Stimulated activated naive B cell treated with anti-CD40 and anti-IgM and Interleukin-4, amounts not matched to agents 10 μg/mL and 1 μg/mL and 100 μg/mL, for 72 hours (primary cell): Measurements from ENCODE around the gene MICALL2.

Experiments
- ATAC-seq, 2 donors: fragments of 150-1000 bp; cut with Tn5 transposase; replicated peaks; 2 replicates each; pipeline ENCODE4 v1.10.0; 2021; ENCODE audit warnings: moderate library complexity in 1 of 2
- DNase-seq: peaks from one replicate; pipeline ENCODE4 v3.0.0; 2021
- H3K27ac Mint-ChIP-seq: one replicate; pipeline ENCODE4 v1.8.0; 2022; ENCODE audit warnings: mild to moderate bottlenecking, mixed read lengths
- H3K27me3 Mint-ChIP-seq, 2 donors: one replicate each; pipeline ENCODE4 v1.8.0; 2022; ENCODE audit warnings: mixed read lengths in 2 of 2
- H3K36me3 Mint-ChIP-seq, 2 donors: one replicate each; pipeline ENCODE4 v1.8.0; 2022; ENCODE audit warnings: mixed read lengths in 2 of 2, mild to moderate bottlenecking in 1 of 2
- H3K4me1 Mint-ChIP-seq, 2 donors: one replicate each; pipeline ENCODE4 v1.8.0; 2022; ENCODE audit warnings: mixed read lengths in 2 of 2, mild to moderate bottlenecking in 1 of 2
- H3K4me3 Mint-ChIP-seq, 2 donors: one replicate each; pipeline ENCODE4 v1.8.0; 2022; ENCODE audit warnings: mild to moderate bottlenecking in 2 of 2, mixed read lengths in 2 of 2, moderate library complexity in 1 of 2
- H3K9me3 Mint-ChIP-seq, 2 donors: one replicate each; pipeline ENCODE4 v1.8.0; 2022; ENCODE audit warnings: mixed read lengths in 2 of 2, mild to moderate bottlenecking in 1 of 2

Gene MICALL2

DNA sequence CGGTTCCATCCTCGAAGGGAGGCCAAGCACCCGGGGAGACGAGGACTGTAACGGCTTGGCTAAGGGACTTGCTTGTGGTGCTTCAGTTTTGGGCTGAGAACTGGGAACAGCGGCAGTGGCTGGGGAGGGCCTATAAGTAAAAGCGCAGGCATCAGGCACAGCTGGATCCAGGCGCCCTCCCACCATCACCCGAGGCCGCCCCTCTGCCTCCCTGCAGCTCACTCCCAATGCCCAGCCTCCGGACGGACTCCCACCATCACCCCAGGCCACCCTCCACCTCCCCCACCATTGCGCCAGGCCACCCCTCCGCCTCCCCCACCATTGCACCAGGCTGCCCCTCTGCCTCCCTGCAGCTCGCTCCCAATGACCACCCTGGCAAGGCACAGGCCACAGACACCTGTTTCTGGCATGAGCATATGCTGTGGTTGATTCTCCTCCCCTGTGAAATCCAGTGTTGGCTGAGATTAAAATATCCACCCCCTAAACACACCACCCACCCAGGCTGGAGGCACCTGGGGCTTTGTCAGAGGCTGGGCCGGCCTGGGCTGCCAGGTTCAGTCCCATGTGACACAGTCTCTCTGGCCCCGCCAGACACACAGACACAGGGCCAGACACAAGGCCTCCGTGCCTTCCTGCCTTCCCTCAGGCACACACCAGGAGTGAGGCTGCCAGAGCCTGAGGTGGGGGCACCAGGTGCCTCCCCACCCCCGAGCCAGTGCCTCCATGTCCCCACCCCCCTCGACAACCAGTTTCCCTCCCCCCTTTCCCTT, 16.7 kb downstream of the MICALL2 start:
- Mint-ChIP-seq H3K9me3 (no peaks in the 10 kb centered on the region), H3K36me3 (no peaks in the 10 kb centered on the region), H3K4me3 (no peak overlapping the region), H3K27me3 (no peaks in the 10 kb centered on the region), H3K27ac (no peak overlapping the region), H3K4me1 (no peaks in the 10 kb centered on the region)
- DNase-seq (no peak), ATAC-seq (no peak)

- H3K36me3 Mint-ChIP-seq, result no peaks in the 10 kb centered on the region
- H3K27ac Mint-ChIP-seq, result no peak overlapping the region
- DNase-seq (no peak), ATAC-seq (no peak)
- no peaks in the 10 kb centered on the region for H3K4me1 Mint-ChIP-seq
- H3K9me3 Mint-ChIP-seq, result no peaks in the 10 kb centered on the region
- H3K4me3 Mint-ChIP-seq, result no peak overlapping the region
- no peaks in the 10 kb centered on the region for H3K27me3 Mint-ChIP-seq
These were observed 17.5 kb downstream of the MICALL2 start for GRCh38 chr7:1441615-1442354.

DNA sequence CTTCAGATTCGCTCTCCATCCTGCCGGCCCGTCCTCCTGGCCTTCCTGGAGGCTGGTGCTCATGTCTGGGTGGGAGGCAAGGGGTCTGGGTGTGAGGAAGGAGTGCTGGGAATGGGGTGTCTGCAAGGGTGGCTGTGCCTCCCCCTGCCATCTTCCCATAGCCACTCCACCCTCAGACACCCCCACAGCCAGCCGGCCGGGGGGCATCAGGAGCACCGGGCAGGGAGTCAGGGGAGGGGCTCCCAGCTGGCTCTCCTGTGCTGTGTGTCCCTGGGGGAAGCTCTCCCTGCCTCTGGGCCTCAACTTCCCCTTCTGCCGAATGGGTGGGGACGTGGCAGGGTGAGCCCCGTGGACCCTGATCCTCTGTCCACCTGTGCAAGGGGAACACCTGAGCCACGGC, 18.6 kb downstream of the MICALL2 start:
- Mint-ChIP-seq H3K4me1 (no peaks in the 10 kb centered on the region), H3K36me3 (no peaks in the 10 kb centered on the region), H3K27ac (peak overlapping the region; percentile 37), H3K27me3 (no peaks in the 10 kb centered on the region), H3K4me3 (no peak overlapping the region), H3K9me3 (no peaks in the 10 kb centered on the region)
- DNase-seq (no peak), ATAC-seq (no peak)

DNA sequence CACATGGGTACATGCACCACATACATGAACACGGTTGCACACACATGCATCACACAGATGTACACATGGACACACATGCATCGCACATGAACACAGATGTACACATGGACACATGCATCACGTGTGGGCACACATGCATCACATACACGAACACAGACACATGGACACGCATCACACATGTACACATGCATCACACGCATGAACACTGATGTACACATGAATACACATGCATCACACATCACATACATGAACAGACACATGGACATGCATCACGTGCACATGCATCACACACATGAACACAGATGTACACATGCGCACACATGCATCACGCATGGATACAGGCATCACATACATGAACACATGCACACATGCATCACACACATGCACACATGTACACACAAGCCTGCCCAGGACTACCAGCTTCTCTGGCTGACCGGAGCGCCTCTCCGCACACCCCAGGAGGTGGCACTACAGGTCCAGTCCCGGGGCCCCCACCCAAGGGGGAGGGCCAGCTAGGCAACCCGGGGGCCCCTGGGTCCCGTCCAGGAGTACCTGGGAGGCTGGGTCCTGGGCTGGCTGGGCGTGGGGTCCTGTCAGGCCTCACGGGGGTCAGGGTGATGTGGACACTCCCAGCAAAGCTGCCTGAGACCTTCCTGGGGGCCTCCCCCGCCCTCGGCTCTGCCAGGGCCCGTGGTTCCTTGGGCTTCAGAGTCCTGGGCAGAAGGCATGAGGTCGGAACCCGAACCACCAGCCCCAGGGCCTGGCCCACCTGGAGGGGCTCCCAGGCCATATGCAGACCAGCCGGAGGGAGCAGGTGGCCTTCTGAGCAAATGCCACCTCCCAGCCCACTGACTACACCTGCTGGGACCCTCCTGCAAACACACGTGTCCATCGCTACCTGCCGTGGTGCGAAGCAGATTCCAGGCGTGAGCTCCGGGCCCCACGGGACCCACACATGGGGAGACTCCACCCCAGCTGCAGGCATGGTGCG, 19.6 kb downstream of the MICALL2 start:
- no peaks in the 10 kb centered on the region for H3K9me3 Mint-ChIP-seq
- DNase-seq (no peak), ATAC-seq (no peak)
- H3K4me1 Mint-ChIP-seq, result no peaks in the 10 kb centered on the region
- no peak overlapping the region for H3K4me3 Mint-ChIP-seq
- H3K36me3 Mint-ChIP-seq, result no peaks in the 10 kb centered on the region
- peak overlapping the region; percentile 71 for H3K27ac Mint-ChIP-seq
- no peaks in the 10 kb centered on the region for H3K27me3 Mint-ChIP-seq

DNA sequence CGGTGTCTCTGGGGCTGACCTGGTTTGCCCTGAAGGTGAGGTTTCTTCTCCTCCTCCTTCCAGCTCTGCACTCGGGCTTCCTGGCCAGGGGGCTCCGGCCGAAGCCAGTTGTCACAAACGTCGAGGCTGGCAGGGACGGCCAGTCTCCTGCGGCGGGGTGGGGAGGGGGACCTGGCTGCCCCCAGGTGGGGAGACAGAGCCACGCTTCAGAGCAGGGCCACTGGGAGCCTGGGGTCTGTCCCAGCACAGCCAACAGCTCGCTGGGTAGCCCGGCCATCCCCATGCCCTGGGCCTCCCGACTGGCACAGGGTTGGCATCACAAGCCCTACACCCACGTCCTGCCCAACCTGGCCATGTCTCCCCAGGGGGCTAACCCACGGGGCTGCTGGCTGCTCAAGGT, 20.4 kb downstream of the MICALL2 start:
- no peaks in the 10 kb centered on the region for H3K27me3 Mint-ChIP-seq
- H3K9me3 Mint-ChIP-seq, result no peaks in the 10 kb centered on the region
- ATAC-seq, result no peak
- DNase-seq, result no peak
- H3K4me1 Mint-ChIP-seq, result no peaks in the 10 kb centered on the region
- H3K4me3 Mint-ChIP-seq, result no peak overlapping the region
- H3K36me3 Mint-ChIP-seq, result no peaks in the 10 kb centered on the region
- H3K27ac Mint-ChIP-seq, result no peak overlapping the region

- no peaks in the 10 kb centered on the region for H3K36me3 Mint-ChIP-seq
- no peak overlapping the region for H3K27ac Mint-ChIP-seq
- no peak for ATAC-seq
- no peaks in the 10 kb centered on the region for H3K9me3 Mint-ChIP-seq
- H3K4me1 Mint-ChIP-seq, result no peaks in the 10 kb centered on the region
- no peak overlapping the region for H3K4me3 Mint-ChIP-seq
- no peak for DNase-seq
- H3K27me3 Mint-ChIP-seq, result peaks cover 0 to under 1% of the 10 kb centered on the region in 2 donors
These were observed 21.1 kb downstream of the MICALL2 start for GRCh38 chr7:1438208-1438607.

- Mint-ChIP-seq H3K4me3 (no peak overlapping the region), H3K9me3 (no peaks in the 10 kb centered on the region), H3K36me3 (no peaks in the 10 kb centered on the region), H3K27ac (no peak overlapping the region), H3K4me1 (peaks cover 2 to 7% of the 10 kb centered on the region in 2 donors), H3K27me3 (peaks cover 8 to 10% of the 10 kb centered on the region in 2 donors)
- DNase-seq, result no peak
- no peak for ATAC-seq
These were observed 22.0 kb downstream of the MICALL2 start for GRCh38 chr7:1437155-1437880.

- Mint-ChIP-seq H3K27me3 (peaks cover 12 to 13% of the 10 kb centered on the region in 2 donors), H3K9me3 (no peaks in the 10 kb centered on the region), H3K4me3 (no peak overlapping the region), H3K4me1 (peaks cover 2 to 9% of the 10 kb centered on the region in 2 donors), H3K27ac (no peak overlapping the region), H3K36me3 (no peaks in the 10 kb centered on the region)
- DNase-seq, result no peak
- ATAC-seq, result no peak
These were observed 22.7 kb downstream of the MICALL2 start for GRCh38 chr7:1436608-1437007.

DNA sequence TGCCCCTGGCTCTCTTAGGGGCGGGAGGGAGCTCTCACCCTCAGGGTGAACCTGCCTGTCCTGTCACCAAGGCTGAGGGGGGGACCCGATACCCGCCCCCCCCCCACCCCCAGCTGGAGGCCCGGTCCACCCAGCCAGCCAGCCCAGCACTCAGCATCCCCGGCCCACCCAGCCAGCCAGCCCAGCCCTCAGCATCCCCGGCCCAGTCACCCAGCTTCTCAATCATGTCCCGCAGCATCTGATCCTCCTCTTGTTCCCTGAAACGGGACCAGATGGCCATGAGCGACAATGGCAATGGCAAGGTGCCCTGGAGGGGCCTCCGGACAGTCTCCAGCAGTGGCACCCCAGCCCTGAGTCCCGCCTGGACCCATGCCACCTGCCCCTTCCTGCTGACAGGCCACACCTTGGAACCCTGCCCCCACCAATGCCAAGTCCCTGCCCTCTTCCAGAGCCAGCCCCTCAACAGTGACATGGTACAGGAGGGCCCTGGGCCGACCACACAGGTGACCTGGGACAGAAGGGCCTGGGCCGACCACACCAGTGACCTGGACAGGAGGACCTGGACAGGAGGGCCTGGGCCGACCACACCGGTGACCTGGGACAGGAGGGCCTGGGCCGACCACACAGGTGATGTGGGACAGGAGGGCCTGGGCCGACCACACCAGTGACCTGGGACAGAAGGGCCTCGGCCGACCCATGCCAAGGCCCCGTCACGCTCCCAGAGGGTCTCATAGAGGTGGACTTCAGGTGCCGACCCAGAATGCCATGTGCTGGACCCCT, 24.2 kb downstream of the MICALL2 start:
- peaks cover 2 to 9% of the 10 kb centered on the region in 2 donors for H3K4me1 Mint-ChIP-seq
- DNase-seq (no peak), ATAC-seq (no peak)
- no peak overlapping the region for H3K4me3 Mint-ChIP-seq
- H3K9me3 Mint-ChIP-seq, result no peaks in the 10 kb centered on the region
- no peak overlapping the region for H3K27ac Mint-ChIP-seq
- H3K27me3 Mint-ChIP-seq, result peaks cover 18 to 27% of the 10 kb centered on the region in 2 donors
- H3K36me3 Mint-ChIP-seq, result no peaks in the 10 kb centered on the region

DNA sequence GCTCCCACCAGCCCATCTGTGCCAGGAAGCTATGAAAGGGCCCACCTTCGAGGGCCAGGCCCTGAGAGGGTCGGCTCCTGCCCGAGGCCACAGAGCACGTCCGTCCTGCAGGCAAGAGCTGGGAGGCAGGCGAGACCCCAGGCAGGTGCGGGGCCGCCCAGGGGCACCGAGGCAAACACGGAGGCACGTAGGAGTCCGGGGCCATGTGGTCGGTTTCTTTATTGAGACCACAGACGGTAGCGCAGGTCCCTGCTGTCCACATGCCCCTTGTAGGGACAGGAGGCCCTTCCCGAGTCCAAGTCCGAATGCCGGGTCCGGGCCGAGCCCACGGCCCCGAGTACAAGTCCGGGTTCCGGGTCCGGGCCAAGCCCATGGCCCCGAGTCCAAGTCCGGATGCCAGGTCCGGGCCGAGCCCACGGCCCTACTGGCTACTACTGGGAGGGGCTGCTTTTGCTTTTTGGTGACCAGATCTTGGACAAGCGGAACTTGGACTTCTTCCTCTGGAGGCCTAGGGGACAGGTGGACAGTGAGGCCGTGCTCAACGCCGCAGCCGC, 25.0 kb downstream of the MICALL2 start:
- ATAC-seq (no peak), DNase-seq (no peak)
- no peak overlapping the region for H3K4me3 Mint-ChIP-seq
- peaks cover 18 to 27% of the 10 kb centered on the region in 2 donors for H3K27me3 Mint-ChIP-seq
- H3K36me3 Mint-ChIP-seq, result no peaks in the 10 kb centered on the region
- H3K27ac Mint-ChIP-seq, result no peak overlapping the region
- H3K9me3 Mint-ChIP-seq, result no peaks in the 10 kb centered on the region
- H3K4me1 Mint-ChIP-seq, result peaks cover 2 to 9% of the 10 kb centered on the region in 2 donors

- DNase-seq (no peak), ATAC-seq (no peak)
- Mint-ChIP-seq H3K4me3 (no peak overlapping the region), H3K9me3 (no peaks in the 10 kb centered on the region), H3K4me1 (peaks cover 2 to 9% of the 10 kb centered on the region in 2 donors), H3K27me3 (peaks cover 18 to 27% of the 10 kb centered on the region in 2 donors), H3K36me3 (no peaks in the 10 kb centered on the region), H3K27ac (no peak overlapping the region)
These were observed 25.9 kb downstream of the MICALL2 start for GRCh38 chr7:1433128-1433920.

- Mint-ChIP-seq H3K36me3 (no peaks in the 10 kb centered on the region), H3K27me3 (peaks cover 18 to 27% of the 10 kb centered on the region in 2 donors), H3K27ac (no peak overlapping the region), H3K4me3 (no peak overlapping the region), H3K4me1 (peaks cover 2 to 9% of the 10 kb centered on the region in 2 donors), H3K9me3 (no peaks in the 10 kb centered on the region)
- DNase-seq (peak; percentile 58), ATAC-seq (peak; percentile 79 to 83)
These were observed 26.7 kb downstream of the MICALL2 start for GRCh38 chr7:1432411-1433082.
